ENCODE data around the gene CAMTA1.

CAMTA1 gene

DNA sequence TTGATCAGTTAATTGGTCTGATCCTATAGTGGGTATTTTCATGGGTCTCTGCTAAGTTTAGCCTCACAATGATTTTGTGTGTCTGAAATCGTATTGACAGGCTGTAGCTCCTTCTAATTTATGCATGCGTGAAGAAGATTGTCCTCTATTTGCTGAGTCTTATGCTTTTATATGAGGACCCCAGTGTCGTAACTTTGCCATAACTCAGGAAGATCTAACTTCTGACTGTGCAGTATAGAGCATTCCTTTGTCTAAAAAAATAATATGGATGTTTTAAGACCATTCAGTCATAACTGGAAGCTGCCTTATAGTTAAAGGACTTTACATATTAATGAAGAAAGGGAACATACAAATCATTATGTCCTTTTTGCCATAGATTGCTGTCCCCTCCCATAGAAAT lies 73.3 kb downstream of the CAMTA1 start:
- DNase-seq = no peak

- no peak for DNase-seq
Measured at GRCh38 chr1:6859415-6860343, 74.4 kb downstream of the CAMTA1 start.

DNA sequence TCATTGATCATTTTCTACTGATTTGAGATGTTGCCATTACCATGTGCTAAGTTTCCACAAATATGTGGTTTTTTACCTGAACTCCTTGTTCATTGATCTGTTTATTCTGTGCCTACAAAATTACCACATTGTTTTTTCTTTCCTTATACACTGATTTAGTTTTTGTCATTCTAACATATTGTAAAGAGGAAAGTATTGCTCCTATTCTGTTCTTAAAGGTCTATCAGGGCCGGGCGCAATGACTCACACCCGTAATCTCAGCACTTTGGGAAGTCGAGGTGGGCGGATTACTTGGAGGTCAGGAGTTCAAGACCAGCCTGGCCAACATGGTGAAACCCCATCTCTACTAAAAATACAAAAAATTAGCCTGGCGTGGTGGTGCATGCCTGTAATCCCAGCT lies 75.1 kb downstream of the CAMTA1 start:
- no peak for DNase-seq

- DNase-seq = no peak
Measured at GRCh38 chr1:6861075-6861724, 75.9 kb downstream of the CAMTA1 start.

- no peak for DNase-seq
Measured at GRCh38 chr1:6862906-6863305, 77.7 kb downstream of the CAMTA1 start.

DNA sequence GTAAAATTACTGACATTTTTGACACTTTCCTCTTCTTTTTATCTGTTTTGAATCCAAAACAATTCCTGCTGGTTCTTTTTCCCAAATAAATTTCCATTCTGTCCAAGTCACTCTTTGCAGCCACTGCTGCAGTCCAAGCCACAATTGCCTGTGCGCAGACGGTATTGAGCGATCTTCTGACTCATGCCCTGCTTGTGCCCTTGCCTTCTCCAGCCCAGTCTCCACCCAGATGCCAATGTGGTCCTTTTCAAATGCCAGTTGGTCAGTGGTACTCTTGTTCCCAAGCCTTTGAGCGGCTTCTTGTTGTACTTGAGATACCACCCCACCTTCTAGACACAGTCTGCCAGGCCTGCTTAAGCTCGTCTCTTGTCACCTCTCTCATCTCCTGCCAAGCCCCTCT lies 78.9 kb downstream of the CAMTA1 start:
- DNase-seq = no peak

DNA sequence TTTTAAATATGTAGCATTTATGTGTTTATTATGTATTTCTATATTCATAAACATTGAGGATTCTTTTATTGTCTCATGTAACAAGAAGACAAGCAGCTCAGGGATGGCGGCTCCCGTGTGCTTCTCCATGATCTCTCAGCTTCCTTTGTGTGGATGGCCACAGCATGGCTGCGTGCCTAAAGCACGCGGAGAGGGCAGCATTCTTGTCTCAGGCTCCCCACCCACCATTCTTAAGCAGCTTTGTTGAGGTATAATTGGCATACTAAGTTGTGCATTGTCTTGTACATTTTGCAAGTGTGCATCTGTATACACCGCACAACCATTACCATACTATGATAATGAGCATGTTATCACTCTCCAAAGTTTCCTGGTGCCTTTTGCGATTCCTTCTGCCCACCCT lies 81.6 kb downstream of the CAMTA1 start:
- DNase-seq = no peak

GRCh38 chr1:6867321-6867720 lies 82.1 kb downstream of the CAMTA1 start:
- no peak for DNase-seq

DNA sequence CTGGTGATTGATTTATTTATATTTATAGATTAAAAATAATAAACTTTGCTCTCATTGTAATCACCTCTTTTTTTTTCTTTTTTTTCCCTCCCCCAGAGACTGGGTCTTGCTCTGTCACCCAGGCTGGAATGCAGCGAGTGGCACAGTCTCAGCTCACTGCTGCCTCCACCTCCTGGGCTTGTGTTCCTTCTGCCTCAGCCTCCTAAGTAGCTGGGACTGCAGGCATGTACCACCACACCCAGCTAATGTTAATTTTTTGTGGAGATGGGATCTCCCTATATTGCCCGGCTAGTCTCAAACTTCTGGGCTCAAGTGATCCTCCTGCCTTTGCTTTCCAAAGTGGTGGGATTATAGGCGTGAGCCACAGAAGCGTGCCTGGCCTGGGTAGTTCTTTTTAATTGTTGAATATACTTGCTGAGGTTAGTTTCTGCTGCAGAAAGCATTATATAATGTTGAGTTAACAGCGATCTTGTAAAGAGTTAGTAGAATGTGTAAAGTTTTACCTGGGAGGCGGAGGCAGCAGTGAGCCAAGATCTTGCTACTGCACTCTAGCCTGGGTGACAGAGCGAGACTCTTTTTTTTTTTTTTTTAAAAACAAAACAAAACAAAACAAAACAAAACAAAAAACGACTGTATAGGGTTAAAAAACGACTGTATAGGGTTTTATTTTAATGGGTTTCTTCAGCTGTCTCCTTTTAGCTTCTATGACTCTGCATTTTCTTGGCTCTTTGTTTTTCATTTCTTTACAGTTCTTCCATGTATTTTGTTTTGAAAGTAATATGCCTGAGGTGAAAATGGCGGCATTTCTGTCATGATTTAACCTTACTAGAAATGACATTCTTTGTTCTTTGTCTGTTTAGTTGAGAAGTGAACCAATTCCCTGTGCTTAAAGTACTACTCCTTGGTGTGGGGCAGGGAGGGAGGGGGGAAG lies 82.7 kb downstream of the CAMTA1 start:
- no peak for DNase-seq

DNA sequence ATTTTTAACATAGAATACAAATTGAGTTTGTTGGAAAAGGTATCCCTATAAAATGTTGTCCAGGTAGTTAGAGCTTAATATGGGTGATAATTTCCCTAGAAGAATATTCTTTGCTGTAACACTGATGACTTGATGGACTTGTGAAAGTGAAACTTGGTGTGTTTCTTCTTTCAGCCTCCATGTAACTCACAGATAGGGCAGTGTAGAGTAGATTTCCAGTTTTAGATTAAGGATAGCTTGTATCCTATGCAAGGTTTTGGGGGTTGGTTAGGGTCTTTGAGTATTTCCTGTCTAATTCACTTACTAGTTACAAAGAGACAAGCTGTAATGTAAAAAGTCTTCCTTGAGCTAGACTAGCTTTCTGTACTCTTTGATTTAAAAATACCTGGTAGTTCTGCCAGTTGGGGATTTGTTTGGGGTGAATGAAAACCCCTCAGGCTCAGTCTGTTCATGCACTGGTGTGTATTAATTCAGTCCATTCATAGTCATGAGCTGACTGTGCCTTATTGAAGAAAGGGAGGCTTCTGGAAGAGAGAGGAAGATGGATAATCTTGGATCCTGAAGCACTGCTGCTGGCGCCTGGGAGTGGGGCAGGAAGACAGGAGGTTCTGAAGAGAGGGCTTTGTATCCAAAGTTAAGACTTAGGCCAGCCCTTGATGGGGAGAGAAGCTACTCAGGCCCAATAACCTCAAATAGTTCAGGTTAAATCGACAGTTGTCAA lies 83.6 kb downstream of the CAMTA1 start:
- no peak for DNase-seq

GRCh38 chr1:6869545-6869944 lies 84.3 kb downstream of the CAMTA1 start:
- no peak for DNase-seq

- no peak for DNase-seq
Measured at GRCh38 chr1:6870086-6870485, 84.8 kb downstream of the CAMTA1 start.

DNA sequence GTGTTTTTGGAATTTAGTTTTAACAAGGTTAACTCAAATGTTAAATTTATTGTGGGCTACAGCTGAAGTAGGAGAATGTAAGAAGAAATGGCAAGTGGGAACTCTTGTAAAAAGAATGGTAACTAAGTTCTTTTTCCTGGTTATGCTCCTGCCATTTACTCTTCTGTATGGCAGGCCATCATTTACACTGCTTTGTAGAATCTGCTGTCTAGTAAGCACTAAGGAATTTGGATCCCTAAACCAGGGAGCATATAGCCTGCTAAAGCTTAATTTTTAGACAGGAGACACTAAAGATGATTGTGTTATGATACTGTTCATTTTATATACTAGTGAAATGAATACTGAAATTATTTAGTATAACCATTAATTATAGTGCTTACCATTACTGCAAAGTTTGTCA lies 85.3 kb downstream of the CAMTA1 start:
- no peak for DNase-seq

- no peak for DNase-seq
Measured at GRCh38 chr1:6871300-6871972, 86.2 kb downstream of the CAMTA1 start.

DNA sequence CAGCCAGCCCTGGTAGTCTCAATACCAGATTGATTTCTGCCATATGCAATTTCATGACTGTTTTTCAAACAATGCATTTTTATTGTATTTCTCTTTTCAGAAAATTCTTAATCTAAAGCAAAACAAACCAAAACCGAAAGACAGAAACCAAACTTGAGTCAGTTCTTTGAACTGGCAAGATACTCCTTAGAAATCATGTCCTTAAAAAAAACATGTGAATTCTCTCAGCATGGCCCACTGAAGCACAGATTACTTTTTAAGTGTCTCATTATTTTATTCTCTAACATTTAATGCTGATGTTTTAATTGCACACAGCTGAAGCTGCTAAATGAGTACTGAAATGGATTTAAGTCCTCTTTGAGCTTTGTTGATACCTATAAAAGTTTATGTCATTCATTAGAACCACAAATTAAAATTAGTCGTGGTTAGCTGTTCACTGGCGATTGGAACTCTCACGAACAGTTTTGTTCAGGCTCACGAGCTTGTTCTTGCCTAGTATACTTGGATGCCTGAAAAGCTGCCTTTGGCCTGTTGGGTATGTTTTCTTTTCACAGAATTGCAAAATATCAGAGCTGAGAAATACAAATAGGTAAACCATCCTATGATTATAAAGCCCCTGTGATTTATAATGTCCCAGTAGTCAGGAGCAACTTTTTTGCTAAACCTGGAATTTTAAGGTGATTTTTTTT lies 87.5 kb downstream of the CAMTA1 start:
- no peak for DNase-seq

- DNase-seq = no peak
Measured at GRCh38 chr1:6873298-6874015, 88.2 kb downstream of the CAMTA1 start.

- no peak for DNase-seq
Measured at GRCh38 chr1:6874298-6874697, 89.0 kb downstream of the CAMTA1 start.

- DNase-seq = no peak
Measured at GRCh38 chr1:6880951-6881690, 95.9 kb downstream of the CAMTA1 start.

GRCh38 chr1:6882414-6882813 lies 97.2 kb downstream of the CAMTA1 start:
- no peak for DNase-seq

- no peak for DNase-seq
Measured at GRCh38 chr1:6884652-6885153, 99.4 kb downstream of the CAMTA1 start.
